GM12865 (cell line): ENCODE data around the gene TRIO.

Experiments
- DNase-seq: peaks from one replicate; pipeline ENCODE4 v3.0.0; 2010; ENCODE audit warnings: low read depth
- H3K4me3 ChIP-seq: 2 replicates; pipeline ENCODE4 v1.5.1; 2011; ENCODE audit warnings: mild to moderate bottlenecking, low read depth, low read length, control low read depth
- CTCF ChIP-seq: IDR thresholded peaks from 2 replicates; pipeline ENCODE4 v1.5.1; 2011; ENCODE audit warnings: low read length, control low read depth, low read depth, inconsistent platforms; ENCODE audit not compliant: insufficient read depth; ENCODE audit errors: missing control alignments

The TRIO gene

GRCh38 chr5:14122089-14122488 lies 21.1 kb upstream of the TRIO start:
- DNase-seq, result no peak
- no peak for TF ChIP-seq CTCF

GRCh38 chr5:14123551-14123950 lies 19.6 kb upstream of the TRIO start:
- H3K4me3 ChIP-seq, result no peak overlapping the region
- DNase-seq, result no peak
- no peak for TF ChIP-seq CTCF

More at GRCh38 chr5:14122089-14122488, 21.1 kb upstream of the TRIO start:
- H3K4me3 ChIP-seq, result no peak overlapping the region

- no peak for TF ChIP-seq CTCF
- no peak for DNase-seq
- H3K4me3 ChIP-seq, result no peak overlapping the region
Observed at GRCh38 chr5:14123974-14124482, 19.1 kb upstream of the TRIO start.

GRCh38 chr5:14125262-14125661 lies 17.9 kb upstream of the TRIO start:
- H3K4me3 ChIP-seq, result no peak overlapping the region
- no peak for DNase-seq
- TF ChIP-seq CTCF, result no peak

GRCh38 chr5:14127587-14127986 lies 15.6 kb upstream of the TRIO start:
- no peak overlapping the region for H3K4me3 ChIP-seq
- DNase-seq, result no peak
- no peak for TF ChIP-seq CTCF

- no peak overlapping the region for H3K4me3 ChIP-seq
- no peak for DNase-seq
- TF ChIP-seq CTCF, result no peak
Observed at GRCh38 chr5:14128079-14128478, 15.1 kb upstream of the TRIO start.

GRCh38 chr5:14129123-14129522 lies 14.0 kb upstream of the TRIO start:
- no peak for TF ChIP-seq CTCF
- H3K4me3 ChIP-seq, result no peak overlapping the region
- no peak for DNase-seq
